CD4-positive, alpha-beta T cell treated with Interleukin-1 beta for 1 hour (primary cell): Measurements from ENCODE around the gene UFD1.
A peak's percentile ranks its signal among the peaks of the same experiment; 100 is the strongest.
"Not testable (repeated sequence)": the region's sequence is repeated elsewhere in the genome, so short reads cannot be mapped to it uniquely, and the experiment has no call there.

Experiments
- DNase-seq, 2 donors: peaks; one replicate each; pipeline ENCODE4 v3.0.0-alpha.2; 2020 to 2022

The UFD1 gene

GRCh38 chr22:19447330-19448075, 31.5 kb downstream of the UFD1 start, which contains the start of gene C22orf39:
Gene C22orf39 (minus strand): TSS chr22:19447711. CDS start chr22:19447688, 23 bp downstream.
- DNase-seq = peak; percentile 92 to 95

GRCh38 chr22:19446603-19447329, 32.2 kb downstream of the UFD1 start:
- DNase-seq = no peak

- DNase-seq = not testable (repeated sequence)
Measured at GRCh38 chr22:19445279-19445982, 33.6 kb downstream of the UFD1 start.

GRCh38 chr22:19443544-19444211, 35.3 kb downstream of the UFD1 start:
- no peak for DNase-seq

GRCh38 chr22:19442166-19442565, 36.8 kb downstream of the UFD1 start:
- DNase-seq = no peak

GRCh38 chr22:19440411-19441195, 38.4 kb downstream of the UFD1 start:
- no peak for DNase-seq

- DNase-seq = no peak
Measured at GRCh38 chr22:19438298-19438697, 40.7 kb downstream of the UFD1 start.

- DNase-seq = not testable (repeated sequence)
Measured at GRCh38 chr22:19436444-19437161, 42.4 kb downstream of the UFD1 start.

GRCh38 chr22:19434829-19435580, 44.0 kb downstream of the UFD1 start:
- DNase-seq = no peak

GRCh38 chr22:19434401-19434800, 44.6 kb downstream of the UFD1 start:
- no peak for DNase-seq

- DNase-seq = peak; percentile 89 to 91
Measured at GRCh38 chr22:19432133-19432851, 46.7 kb downstream of the UFD1 start, which contains the start of gene MRPL40. Gene MRPL40 (plus strand): TSS chr22:19432545. CDS start chr22:19432555, 10 bp downstream.

GRCh38 chr22:19431649-19432132, 47.3 kb downstream of the UFD1 start, which contains the start of gene HIRA:
Gene HIRA (minus strand): TSS chr22:19431733. CDS start chr22:19431476, 257 bp downstream.
- DNase-seq = peak; percentile 80 to 87

- peak in 1 of 2 donors; percentile 5 for DNase-seq
Measured at GRCh38 chr22:19430890-19431541, 48.0 kb downstream of the UFD1 start.

- DNase-seq = peak; percentile 39 to 49
Measured at GRCh38 chr22:19429950-19430889, 48.8 kb downstream of the UFD1 start.

- no peak for DNase-seq
Measured at GRCh38 chr22:19424186-19424500, 54.9 kb downstream of the UFD1 start.

GRCh38 chr22:19422440-19423301, 56.3 kb downstream of the UFD1 start:
- no peak for DNase-seq

GRCh38 chr22:19420321-19420720, 58.7 kb downstream of the UFD1 start:
- no peak for DNase-seq
